Measurements from ENCODE around the gene ATAD2B.

DNA sequence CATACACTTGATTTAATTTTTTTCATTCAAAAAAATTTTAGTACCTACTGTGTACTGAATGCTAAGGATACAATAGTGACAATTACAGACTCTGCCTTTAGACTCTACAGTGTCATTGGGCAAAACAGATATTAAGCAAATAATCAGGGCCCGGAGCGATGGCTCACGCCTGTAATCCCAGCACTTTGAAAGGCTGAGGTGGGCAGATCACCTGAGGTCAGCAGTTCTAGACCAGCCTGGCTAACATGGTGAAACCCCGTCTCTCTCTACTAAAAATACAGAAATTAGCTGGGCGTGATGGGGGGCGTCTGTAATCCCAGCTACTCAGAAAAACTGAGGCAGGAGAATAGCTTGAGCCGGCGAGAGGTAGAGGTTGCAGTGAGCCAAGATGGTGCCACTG lies 14.7 kb upstream of the ATAD2B start:
- TF ChIP-seq, protein P1, sequence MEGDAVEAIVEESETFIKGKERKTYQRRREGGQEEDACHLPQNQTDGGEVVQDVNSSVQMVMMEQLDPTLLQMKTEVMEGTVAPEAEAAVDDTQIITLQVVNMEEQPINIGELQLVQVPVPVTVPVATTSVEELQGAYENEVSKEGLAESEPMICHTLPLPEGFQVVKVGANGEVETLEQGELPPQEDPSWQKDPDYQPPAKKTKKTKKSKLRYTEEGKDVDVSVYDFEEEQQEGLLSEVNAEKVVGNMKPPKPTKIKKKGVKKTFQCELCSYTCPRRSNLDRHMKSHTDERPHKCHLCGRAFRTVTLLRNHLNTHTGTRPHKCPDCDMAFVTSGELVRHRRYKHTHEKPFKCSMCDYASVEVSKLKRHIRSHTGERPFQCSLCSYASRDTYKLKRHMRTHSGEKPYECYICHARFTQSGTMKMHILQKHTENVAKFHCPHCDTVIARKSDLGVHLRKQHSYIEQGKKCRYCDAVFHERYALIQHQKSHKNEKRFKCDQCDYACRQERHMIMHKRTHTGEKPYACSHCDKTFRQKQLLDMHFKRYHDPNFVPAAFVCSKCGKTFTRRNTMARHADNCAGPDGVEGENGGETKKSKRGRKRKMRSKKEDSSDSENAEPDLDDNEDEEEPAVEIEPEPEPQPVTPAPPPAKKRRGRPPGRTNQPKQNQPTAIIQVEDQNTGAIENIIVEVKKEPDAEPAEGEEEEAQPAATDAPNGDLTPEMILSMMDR (conservative IDR thresholded peaks at IDR 0.05; ENCODE audit: low read depth, low read length) = no peak
- no peak for TF ChIP-seq EZH2 (IDR thresholded peaks at IDR 0.05; ENCODE audit: borderline replicate concordance, low read depth, low read length, poor library complexity, severe bottlenecking)

Data from A673 (cell line).